Fibroblast of lung (primary cell): ENCODE results near the gene CREB5.

ENCODE experiments used
- CTCF ChIP-seq, 2 donors: IDR thresholded peaks in 1 of 2; conservative IDR thresholded peaks in 1 of 2; 1 replicate in 1 of 2; 2 replicates in 1 of 2; pipeline ENCODE4 v1.5.1; 2011 to 2012; ENCODE audit warnings: low read length in 2 of 2, control low read depth in 1 of 2, inconsistent platforms in 1 of 2, low read depth in 1 of 2, mild to moderate bottlenecking in 1 of 2
- EZH2 ChIP-seq: IDR thresholded peaks from 2 replicates; pipeline ENCODE4 v1.5.1; 2012; ENCODE audit warnings: low read length, control low read depth, mild to moderate bottlenecking; ENCODE audit errors: missing control alignments

- TF ChIP-seq CTCF (conservative IDR thresholded peaks at IDR 0.05 in 1 of 2, IDR thresholded peaks at IDR 0.05 in 1 of 2; ENCODE audit: low read depth in 1 of 2, low read length in 2 of 2) (no peak), EZH2 (no peak)
Measured at GRCh38 chr7:28656529-28656928, 244.2 kb downstream of the CREB5 start.
